Measurements from ENCODE around the gene C19orf67.
"Not testable (repeated sequence)": the region's sequence is repeated elsewhere in the genome, so short reads cannot be mapped to it uniquely, and the experiment has no call there.

C19orf67 gene

DNA sequence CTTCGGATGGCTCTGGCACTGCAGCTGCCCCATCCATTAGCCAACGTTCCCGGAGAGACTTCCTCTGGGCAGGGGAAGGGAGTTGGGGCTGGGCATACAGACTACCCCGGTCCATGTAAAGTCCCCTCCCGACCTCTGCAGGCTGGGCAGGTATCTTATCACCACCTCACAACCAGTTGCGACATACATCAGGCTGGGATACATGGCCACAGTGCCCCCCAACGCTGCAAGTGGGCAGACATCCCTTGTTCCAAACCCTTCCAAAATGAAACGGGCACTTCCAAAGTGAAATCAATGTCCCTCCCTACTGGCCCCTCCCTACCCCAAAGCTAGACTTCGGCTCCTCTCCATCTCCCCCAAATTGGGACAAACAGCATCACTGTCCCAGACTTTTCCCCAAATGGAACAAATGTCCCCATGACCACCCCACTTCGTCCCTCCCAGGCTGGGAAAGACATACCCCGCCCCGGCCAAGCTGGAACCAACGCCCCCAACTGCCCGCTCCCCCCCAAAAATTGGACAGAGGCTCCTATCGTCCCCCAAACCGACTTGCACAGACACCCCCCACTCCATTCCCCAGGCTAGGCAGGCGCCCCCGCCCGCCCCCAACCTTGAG, 28.7 kb downstream of the C19orf67 start:
- no peak for DNase-seq (ENCODE audit: low spot score)

DNA sequence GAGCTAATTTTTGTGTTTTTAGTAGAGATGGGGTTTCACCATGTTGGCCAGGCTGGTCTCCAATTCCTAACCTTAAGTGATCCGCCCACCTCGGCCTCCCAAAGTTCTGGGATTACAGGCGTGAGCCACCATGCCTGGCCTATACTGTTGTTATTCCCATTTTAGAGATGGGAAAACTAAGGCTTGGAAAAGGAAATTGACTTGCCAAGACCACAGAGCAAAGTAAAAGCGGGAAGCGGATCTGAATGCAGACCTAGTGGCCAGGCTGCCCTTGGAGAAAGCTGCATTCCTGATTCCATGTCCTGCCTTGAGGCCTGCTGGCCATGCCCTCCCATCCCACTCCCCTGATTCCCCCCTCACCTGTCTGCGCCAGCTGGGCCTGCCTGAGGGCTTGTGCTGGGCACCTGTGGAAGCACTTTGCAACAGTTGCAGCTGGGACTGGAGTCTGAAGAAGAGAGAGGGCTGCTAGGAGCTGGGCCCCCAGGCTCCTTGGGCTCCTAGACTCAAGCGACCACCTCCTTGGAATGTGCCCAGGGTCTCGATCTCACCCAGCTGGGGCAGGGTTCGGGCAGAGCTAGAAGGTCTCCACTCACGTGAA, 29.4 kb downstream of the C19orf67 start:
- no peak for DNase-seq (ENCODE audit: low spot score)

DNA sequence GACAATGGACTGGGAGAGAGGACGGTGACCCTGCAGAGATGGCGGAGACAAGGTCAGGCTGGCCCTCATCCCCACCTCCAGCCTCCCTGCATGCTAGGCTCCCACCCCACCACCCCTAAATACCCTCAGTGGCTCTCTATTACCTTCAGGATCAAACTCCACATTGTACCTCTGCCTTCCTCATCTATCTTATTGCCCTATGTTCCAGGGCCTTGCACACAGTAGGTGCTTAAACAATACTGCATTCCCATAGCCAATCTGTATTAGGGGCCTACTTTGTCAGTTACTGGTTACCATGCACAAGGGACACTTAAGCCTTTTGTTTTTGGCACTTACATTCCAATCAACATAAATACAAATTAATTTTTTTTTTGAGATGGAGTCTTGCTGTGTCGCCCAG, 30.2 kb downstream of the C19orf67 start:
- no peak for DNase-seq (ENCODE audit: low spot score)

DNA sequence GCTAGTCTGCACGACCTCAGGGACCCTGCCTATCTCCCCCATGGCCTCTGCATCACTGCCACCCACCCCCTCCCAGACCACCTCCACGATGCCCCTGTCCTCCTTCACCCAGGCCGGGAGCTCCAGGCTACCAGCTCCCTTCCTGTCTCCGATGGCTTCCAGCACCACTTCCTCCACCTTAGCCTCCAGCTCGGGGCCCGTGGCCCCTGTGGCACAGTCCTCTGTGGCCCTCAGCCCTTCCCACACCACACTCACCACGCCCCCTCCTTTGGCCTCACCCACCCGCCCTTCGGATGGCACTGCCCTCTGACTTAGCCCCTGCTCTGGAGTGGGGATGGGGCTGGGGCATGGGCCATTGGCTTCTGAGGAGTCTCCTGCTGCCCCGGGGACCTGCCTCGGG, 30.9 kb downstream of the C19orf67 start:
- no peak for DNase-seq (ENCODE audit: low spot score)

DNA sequence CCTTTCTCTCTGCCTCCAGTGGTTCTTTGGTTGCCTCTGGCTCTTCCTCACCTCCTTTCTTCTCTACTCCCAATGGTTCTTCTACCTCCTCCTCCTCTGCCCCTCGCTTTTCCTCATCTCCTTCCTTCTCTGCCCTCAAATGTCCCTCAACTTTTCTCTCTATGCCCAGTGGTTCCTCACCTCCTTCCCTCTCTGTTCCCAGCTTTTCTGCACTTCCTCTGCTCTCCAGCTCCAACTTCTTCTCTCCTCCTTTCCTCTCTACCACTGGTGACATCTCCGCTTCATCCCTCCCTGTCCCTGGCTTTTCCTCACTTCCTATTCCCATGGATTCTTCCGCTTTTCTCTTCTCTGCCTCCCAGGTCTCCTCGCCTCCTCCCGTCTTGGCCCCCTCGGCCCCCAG, 31.5 kb downstream of the C19orf67 start:
- DNase-seq (ENCODE audit: low spot score) = no peak

DNA sequence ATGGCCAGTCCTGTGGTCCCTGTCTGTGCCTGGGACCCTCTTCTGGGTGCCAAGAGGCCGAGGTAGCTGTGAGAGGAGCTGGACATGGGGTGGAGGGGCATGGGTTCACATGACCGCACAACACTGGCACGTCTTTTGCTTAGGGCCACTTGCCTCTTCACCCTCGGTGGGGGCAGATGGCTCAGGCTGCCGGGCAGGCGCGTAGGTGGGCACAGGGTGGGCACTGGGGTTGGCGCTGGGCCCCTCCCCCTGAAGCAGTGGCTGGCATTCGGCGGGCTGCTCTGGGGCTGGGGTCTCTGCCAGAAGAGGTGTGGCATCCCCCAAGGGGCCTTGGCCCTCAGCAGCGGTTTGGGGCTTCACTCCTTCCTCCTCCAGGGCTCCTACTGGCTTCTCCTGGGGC, 32.1 kb downstream of the C19orf67 start:
- no peak for DNase-seq (ENCODE audit: low spot score)

DNA sequence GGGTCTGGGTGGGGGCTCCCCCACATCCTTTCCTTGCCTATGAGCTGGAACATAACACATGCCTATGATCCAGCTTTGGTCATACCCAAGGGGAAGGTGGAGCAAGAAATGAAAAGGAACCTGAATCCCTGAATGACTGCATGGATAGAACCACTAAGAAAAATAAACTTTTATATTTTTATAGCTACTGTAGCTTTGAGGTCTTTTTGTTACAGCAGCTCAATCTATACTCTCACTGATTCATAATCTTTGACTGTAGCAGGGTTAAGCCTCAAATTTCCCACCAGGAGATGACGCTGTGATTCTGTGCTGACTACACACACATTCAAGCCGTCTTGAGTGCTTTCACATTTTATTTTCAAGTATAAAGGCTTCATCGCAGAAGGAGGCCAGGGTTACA, 32.6 kb downstream of the C19orf67 start:
- DNase-seq (ENCODE audit: low spot score) = no peak

DNA sequence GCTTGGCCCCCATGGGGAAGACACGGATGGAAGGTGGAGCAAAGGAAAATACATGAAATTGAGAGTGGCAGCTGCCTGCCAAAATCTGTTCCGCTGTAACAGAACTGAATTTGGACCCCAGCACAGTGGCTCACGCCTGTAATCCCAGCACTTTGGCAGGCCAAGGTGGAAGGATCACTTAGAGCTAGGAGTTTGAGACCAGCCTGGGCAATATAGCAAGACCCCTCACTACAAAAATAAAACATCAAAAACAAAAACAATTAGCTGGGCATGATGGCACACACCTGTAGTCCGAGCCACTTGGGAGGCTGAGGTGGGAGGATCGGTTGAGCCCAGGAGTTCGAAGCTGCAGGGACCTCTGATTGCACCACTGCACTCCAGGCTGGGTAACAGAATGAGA, 33.1 kb downstream of the C19orf67 start:
- no peak for DNase-seq (ENCODE audit: low spot score)

DNA sequence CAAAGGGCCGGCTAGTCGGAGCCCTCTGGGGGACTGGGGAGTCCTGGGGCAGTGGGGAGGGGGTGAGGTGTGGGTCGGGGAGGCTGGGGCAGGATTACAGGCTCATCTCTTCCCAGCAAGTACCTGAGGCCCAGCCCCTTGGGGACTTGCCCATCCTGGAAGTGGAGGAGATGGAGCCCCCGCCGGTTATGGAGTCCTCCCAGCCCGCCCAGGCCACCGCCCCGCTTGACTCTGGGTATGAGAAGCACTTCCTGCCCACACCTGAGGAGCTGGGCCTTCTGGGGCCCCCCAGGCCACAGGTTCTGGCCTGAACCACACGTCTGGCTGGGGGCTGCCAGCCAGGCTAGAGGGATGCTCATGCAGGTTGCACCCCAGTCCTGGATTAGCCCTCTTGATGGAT, 33.6 kb downstream of the C19orf67 start:
- DNase-seq (ENCODE audit: low spot score) = no peak

DNA sequence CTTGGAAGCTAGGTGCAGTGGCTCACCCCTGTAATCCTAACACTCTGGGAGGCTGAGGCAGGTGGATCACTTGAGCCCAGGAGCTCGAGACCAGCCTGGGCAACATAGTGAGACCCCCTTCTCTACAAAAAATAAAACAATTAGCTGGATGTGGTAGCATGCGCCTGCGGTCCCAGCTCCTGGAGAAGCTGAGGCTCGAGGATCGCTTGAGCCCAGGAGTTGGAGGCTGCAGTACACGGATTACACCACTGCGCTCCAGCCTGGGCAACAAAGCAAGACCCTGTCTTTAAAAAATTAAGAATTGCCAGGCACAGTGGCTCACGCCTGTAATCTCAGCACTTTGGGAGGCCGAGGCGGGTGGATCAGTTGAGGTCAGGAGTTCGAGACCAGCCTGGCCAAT, 34.6 kb downstream of the C19orf67 start:
- not testable (repeated sequence) for DNase-seq (ENCODE audit: low spot score)

DNA sequence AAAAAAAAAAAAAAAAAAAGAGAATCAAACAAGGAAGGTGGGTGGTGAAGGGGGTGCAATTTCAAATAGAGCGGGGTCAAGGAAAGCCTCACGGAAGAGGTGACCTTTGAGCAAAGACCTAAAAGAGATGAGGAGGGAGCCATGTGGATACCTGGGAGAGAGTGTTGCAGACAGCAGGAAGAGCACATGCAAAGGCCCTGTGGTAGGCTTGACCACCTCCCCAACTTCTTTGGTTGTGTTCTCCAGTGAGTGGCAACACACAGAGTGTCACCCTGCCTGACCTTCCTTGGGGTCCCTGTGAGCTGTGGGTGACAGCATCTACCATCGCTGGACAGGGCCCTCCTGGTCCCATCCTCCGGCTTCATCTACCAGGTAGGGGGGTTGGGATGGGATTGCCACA, 35.1 kb downstream of the C19orf67 start:
- DNase-seq (ENCODE audit: low spot score) = no peak

DNA sequence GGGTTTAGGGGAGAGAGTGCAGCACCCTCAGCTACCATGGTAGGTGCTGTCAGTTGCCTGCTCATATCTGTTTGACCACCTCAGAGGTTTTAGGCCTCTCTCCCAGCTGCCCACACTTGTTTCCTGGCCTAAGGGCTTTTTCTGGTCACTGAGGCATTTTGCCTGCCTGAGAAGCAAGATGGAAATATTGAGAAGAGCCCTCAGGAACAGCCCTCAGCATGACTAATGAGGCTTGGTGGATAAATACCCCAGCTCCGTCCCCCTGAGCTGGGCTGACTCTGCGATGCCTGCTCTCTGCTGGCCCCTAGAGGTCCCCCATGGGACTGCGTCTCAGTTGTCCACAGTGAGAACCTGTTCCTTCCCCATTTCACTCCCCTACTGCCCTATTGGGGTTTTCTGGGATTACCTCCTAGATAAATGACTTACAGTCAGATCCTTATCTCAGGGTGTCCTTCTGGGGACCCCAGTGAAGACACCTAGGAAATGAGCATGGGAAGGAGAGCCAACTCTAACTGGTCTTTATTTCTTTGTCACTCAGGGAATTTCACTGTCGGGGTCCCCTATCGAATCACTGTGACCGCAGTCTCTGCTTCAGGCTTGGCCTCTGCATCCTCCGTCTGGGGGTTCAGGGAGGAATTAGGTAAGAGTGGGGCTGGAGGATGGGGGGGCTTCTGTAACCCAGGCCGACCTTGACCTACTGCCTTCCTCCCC, 37.0 kb downstream of the C19orf67 start:
- DNase-seq (ENCODE audit: low spot score) = no peak

DNA sequence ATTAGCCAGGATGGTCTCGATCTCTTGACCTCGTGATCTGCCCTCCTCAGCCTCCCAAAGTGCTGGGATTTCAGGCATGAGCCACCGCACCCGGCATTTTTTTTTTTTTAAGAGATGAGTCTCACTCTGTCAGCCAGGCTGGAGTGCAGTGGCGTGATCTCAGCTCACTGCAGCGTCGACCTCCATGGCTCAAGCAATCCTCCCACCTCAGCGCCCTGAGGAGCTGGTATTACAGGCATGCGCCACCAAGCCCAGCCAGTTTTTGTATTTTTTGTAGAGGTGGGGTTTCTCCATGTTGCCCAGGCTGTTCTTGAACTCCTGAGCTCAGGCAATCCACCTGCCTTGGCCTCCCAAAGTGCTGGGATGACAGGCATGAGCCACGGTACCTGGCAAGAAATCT, 37.7 kb downstream of the C19orf67 start:
- not testable (repeated sequence) for DNase-seq (ENCODE audit: low spot score)

DNA sequence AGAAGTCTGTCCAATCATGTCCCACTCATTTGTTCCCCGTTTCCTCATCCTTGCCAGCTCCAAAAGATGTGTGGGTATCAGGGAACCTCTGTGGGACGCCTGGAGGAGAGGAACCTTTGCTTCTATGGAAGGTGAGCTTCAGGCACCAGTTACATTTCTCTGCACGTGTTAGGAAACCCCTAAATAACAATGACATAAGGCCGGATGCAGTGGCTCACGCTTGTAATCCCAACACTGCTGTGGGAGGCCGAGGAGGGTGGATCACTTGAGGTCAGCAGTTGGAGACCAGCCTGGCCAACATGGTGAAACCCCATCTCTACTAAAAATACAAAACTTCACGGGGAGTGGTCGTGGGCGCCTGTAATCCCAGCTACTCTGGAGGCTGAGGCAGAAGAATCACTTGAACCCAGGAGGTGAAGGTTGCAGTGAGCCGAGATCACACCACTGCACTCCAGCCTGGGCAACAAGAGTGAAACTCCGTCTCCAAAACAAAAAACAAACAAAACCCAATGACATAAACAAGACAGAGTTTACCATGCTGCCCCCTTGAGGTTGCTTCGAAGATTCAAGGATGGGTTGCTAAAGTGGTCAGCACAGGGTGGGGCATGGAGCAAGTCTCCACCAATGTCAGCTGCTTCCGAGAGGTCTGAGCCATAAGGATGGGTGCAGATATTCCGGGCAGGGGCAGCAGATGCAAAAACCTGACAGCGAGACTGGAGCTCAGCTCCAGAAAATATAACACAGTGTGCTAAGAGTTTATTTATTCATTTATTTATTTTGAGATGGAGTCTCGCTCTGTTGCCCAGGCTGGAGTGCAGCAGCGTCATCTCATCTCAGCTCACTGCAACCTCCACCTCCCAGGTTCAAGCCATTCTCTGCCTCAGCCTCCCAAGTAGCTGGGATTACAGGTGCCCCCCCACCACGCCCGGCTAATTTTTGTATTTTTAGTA, 42.6 kb downstream of the C19orf67 start:
- peak; percentile 63 for DNase-seq (ENCODE audit: low spot score)

DNA sequence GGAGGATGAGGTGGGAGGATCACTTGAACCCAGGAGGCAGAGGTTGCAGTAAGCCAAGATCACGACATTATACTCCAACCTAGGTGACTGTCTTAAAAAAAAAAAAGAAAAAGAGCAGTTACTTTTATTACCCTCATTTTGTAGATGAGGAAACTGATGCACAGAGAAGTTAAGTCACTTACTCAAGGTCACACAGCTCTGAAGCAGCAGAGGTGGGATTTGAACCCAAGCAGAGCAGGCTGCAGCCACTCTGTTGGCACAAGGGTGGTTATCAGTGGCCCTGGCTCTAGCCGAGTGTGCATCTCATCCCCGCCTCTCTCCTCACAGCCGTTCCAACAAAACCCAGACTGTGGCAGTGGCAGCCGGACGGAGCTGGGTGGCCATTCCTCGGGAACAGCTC, 46.4 kb downstream of the C19orf67 start:
- DNase-seq (ENCODE audit: low spot score) = no peak

DNA sequence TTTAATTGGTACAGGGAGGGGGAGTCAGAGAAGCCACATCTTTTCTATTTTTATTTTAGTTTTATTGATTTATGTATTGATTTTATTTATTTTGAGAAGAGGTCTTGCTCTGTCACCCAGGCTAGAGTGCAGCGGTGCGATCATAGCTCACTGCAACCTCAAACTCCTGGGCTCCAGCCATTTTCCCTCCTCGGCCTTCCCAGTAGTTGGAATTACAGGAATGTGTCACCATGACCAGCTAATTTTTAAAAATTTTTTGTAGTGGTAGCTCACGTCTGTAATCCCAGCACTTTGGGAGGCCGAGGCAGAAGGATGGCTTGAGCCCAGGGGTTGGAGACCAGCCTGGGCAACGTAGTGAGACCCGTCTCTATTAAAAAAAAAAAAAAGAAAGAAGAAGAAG, 49.9 kb downstream of the C19orf67 start:
- no peak for DNase-seq (ENCODE audit: low spot score)

DNA sequence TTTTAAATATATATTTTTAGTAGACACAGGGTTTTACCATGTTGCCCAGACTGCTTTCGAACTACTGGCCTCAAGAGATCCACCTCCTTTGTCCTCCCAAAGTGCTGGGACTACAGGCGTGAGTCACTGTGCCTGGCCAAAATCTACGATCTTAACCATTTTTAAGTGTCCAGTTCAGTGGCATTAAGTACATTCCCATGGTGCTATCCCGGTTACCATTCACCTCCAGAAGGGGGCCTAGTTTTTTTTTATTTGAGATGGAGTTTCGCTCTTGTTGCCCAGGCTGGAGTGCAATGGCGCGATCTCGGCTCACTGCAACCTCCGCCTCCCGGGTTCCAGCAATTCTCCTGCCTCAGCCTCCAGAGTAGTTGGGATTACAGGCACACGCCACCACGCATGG, 50.4 kb downstream of the C19orf67 start:
- DNase-seq (ENCODE audit: low spot score) = not testable (repeated sequence)

DNA sequence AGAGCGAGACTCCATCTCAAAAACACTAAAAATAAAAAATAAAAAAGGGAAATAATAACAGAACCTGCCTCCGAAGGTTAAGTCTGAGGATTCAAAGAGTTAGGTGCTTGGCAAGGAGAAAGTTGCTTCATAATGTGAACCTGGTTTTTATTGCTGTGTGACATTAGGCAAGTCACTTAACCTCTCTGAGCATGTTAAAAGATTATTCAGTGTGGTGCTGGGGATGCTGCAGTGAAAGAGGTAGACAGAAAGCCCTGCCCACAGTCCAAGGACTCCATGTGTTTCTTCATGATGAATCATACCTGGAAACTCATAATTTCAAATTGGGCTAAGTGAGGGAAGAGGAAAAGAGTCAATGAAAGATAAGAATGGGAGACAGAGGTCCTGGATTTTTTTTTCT, 51.6 kb downstream of the C19orf67 start:
- no peak for DNase-seq (ENCODE audit: low spot score)

DNA sequence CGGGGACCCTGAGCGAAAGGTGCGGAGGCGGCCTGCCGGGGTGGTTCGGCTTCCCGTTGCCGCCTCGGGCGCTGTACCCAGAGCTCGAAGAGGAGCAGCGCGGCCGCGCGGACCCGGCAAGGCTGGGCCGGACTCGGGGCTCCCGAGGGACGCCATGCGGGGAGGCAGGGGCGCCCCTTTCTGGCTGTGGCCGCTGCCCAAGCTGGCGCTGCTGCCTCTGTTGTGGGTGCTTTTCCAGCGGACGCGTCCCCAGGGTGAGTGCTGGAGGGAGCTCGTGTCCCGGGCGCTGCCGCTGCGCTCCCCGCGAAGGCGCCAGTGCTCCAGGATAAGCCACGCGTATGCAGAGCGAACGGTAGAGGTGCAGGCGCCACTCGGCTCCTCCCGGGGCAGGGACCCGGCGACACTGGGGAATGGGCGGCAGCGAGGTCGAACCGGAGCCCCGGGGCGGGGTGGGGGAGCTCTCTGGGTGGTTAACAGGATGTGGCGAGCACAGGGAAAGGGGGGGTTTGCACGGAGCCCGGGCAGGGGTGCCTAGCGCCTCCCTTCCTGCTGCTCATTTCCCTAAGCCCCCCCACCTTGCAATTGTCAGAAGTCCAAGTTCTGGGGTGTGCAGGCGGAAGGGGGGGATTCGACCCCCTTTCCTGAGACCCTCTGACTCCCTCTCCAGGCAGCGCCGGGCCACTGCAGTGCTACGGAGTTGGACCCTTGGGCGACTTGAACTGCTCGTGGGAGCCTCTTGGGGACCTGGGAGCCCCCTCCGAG, 53.7 kb downstream of the C19orf67 start, which contains the start of gene IL27RA:
Gene IL27RA (plus strand): TSS at position 44 of the 762 bp plus-strand sequence. CDS start 111 bp downstream, at position 155.
- peak; percentile 50 for DNase-seq (ENCODE audit: low spot score)

Measured in SK-N-DZ (cell line).